Sigmoid colon (tissue), 4 donors: ENCODE results near the gene CLECL1.

Experiments used
- POLR2A ChIP-seq, 2 donors: fragments of 450-650 bp; IDR thresholded peaks; one replicate each; pipeline ENCODE4 v1.6.1; 2016; ENCODE audit warnings: antibody characterized with exemption in 2 of 2, mild to moderate bottlenecking in 2 of 2, moderate library complexity in 2 of 2
- POLR2AphosphoS5 ChIP-seq, 4 donors: sonication (generic); formaldehyde crosslinking; IDR thresholded peaks; one replicate each; pipeline ENCODE4 v1.6.1; 2017; ENCODE audit warnings: antibody characterized with exemption in 4 of 4

DNA sequence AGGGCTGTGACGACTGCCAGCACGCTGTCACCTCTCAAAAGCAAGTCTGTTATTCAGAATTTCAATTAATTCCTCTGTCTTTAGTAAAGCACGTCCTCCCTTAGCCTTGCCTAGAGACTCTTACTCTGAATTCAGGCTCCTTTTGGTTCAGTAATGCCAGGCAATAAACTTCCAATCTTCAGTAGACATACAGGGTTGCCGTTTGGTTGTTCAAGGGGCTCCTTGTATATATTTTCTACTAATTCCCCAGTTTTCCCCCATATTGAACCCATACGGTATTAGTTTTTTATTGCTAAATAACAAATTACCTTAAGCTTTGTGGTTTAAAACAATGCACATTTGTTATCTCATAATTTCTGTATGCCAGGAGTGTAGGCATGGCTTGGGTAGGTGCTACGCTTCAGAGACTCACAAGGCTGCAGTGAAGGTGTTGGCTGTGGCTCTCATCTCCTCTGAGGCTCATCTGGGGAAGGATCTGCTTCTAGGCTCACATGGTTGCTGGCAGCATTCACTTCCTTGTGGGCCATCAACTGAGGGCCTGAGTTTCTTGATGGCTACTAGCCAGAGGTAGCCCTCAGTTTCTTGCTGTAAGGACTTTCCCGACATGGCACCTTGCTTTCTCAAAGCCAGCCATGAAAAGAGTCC is 7.3 kb upstream of the CLECL1 start:
- TF ChIP-seq POLR2AphosphoS5 (IDR thresholded peaks at IDR 0.05) = no peak
- no peak for TF ChIP-seq POLR2A (IDR thresholded peaks at IDR 0.05)
